GM12864 (cell line): ENCODE results near the gene MKRN2.

Source experiments
- DNase-seq: peaks from one replicate; pipeline ENCODE4 v3.0.0-alpha.2; 2011; ENCODE audit warnings: low read depth
- H3K4me3 ChIP-seq: 2 replicates; pipeline ENCODE4 v1.5.1; 2011; ENCODE audit warnings: mild to moderate bottlenecking, low read depth, low read length, control low read depth
- TF ChIP-seq, protein P1 (sequence below): IDR thresholded peaks from 2 replicates; pipeline ENCODE4 v1.5.1; 2011; ENCODE audit warnings: low read depth, mild to moderate bottlenecking, moderate library complexity, low read length, control low read depth, inconsistent platforms; ENCODE audit errors: missing control alignments

MKRN2 gene

DNA sequence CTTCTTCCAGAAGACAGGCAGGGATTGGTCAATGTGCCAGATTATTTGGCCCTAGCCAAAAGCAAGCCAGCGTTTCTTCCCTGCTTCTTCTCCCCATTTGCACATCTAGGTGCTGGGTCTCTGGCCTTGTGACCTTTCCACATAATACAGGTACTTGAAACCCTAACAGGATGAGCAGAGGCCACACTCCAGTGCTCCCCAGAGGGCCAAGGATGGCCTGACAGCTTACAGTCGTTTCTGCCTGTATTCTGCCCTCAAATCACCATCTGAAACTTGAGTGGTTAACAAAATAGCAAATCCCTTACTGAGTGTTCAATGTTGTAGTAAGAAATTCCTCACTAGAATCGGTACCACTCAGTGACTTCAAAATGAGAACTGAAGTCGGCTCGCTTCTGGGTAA lies 29.1 kb downstream of the MKRN2 start:
- DNase-seq, result peak; percentile 18
- TF ChIP-seq, protein P1, sequence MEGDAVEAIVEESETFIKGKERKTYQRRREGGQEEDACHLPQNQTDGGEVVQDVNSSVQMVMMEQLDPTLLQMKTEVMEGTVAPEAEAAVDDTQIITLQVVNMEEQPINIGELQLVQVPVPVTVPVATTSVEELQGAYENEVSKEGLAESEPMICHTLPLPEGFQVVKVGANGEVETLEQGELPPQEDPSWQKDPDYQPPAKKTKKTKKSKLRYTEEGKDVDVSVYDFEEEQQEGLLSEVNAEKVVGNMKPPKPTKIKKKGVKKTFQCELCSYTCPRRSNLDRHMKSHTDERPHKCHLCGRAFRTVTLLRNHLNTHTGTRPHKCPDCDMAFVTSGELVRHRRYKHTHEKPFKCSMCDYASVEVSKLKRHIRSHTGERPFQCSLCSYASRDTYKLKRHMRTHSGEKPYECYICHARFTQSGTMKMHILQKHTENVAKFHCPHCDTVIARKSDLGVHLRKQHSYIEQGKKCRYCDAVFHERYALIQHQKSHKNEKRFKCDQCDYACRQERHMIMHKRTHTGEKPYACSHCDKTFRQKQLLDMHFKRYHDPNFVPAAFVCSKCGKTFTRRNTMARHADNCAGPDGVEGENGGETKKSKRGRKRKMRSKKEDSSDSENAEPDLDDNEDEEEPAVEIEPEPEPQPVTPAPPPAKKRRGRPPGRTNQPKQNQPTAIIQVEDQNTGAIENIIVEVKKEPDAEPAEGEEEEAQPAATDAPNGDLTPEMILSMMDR, result no peak
- H3K4me3 ChIP-seq, result no peak overlapping the region

DNA sequence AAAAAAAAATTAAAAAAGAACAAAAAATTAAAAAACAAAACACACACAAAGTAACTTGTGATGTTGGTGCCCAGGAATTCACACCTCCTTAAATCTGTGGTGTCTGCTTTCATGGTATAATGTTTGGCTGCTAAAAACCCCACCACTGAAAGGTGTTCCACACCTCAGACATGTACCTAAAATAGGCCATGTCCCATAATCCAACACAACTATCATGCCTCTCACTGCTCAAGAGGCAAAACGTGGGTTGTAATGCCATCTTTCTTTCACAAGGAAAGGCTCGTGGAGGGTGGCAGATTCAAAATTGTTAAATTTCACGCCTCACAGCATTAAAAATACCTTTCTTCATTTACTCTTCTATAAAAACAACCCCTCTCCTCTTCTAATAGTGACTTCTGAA lies 29.5 kb downstream of the MKRN2 start:
- H3K4me3 ChIP-seq, result no peak overlapping the region
- TF ChIP-seq, protein P1, result no peak
- no peak for DNase-seq

GRCh38 chr3:12588039-12589009 lies 31.4 kb downstream of the MKRN2 start:
- no peak for DNase-seq
- TF ChIP-seq, protein P1, result no peak
- no peak overlapping the region for H3K4me3 ChIP-seq

DNA sequence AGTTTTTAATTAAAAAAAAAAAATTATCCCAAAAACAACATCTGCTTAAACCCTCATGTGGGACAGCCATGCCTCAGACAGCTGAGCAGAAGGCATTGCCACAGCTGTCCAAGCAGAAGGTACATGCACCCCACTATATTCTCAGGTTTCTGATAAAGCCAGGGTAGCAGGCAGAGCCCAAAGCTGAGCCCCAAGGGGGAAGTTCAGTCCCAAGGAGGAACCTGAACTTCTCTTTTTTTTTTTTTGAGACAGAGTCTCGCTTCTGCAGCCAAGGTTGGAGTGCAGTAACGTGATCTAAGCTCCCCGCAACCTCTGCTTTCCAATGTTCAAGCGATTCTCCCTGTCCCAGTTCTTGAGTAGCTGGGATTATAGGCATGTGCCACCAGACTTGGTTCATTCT lies 33.2 kb downstream of the MKRN2 start:
- TF ChIP-seq, protein P1, result no peak
- H3K4me3 ChIP-seq, result no peak overlapping the region
- no peak for DNase-seq

DNA sequence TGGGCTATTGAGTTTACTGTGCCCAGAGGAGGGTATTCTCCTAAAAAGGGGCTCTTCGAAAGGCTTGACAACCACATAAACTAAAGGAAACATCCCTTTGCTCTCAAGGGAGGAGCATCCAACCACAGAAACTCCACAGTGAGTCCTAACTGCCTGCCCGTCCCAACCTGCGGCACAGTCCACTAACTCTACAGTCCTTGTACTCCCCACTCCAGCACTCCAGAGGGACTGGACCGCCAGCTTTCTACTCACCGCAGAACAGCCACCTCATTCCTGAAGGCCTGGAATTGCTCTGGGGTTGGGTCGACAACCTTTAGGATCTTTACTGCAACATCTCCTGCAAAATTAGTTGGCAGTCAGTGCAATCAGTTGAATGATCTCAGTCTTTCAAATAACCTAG lies 34.6 kb downstream of the MKRN2 start:
- DNase-seq, result no peak
- TF ChIP-seq, protein P1, result no peak

DNA sequence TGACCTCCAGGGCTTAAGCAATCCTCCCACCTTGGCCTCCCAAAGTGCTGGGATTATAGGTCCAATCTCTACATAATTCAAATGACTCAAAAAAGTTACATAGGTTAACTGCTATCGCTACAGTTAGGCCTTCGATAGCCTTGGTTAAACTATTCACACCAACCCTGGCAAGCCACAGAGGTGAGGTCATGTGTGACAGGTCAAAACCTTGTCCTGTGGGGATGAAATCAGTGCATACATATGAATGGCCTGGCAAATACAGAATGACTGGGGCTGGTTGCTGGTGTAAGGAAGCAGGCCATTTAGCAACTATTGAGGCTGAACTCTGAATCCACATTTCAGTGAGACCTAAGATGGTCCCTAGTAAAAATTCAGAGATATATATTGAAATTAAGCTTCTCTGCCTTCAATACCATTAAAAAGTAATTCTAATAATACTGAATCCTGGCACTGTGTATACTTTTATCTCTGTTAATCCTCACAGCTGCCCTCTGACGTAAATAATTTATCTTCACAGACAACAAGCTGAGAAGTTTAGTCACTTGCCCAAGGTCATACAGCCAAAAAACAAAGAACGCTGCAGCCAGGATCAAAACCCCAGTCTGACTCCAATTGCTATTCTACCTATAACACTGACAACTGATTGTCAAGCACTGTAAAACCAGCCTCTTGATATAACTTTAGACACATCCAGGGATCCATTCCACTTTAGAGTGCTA lies 35.3 kb downstream of the MKRN2 start:
- H3K4me3 ChIP-seq, result no peak overlapping the region
- TF ChIP-seq, protein P1, result no peak
- no peak for DNase-seq

More for the DNA sequence above, 34.6 kb downstream of the MKRN2 start:
- H3K4me3 ChIP-seq, result no peak overlapping the region
